GM21529 (cell line): ENCODE measurements around the gene SYT4.

Source experiments
- ATAC-seq: cut with Tn5 transposase; IDR thresholded peaks from one replicate; pipeline ENCODE4 v1.9.1; 2021; ENCODE audit not compliant: unreplicated experiment

SYT4 gene

GRCh38 chr18:43220691-43221090, 56.6 kb downstream of the SYT4 start:
- ATAC-seq: no peak
